T47D (cell line): Measurements from ENCODE around the gene BARHL2.

Source experiments
- DNase-seq, 2 experiments: peaks; one replicate each; pipeline versions ENCODE4 v3.0.0 to v3.0.0-alpha.2; 2011 to 2012; ENCODE audit warnings: low read depth in 1 of 2, low spot score in 1 of 2
- JUND ChIP-seq: IDR thresholded peaks from 2 replicates; pipeline ENCODE4 v1.6.1; 2012; ENCODE audit warnings: low read depth
- in situ Hi-C: cut with HindIII; loops from 2 replicates; pipeline ENCODE4 v1.10.0; 2016; ENCODE audit warnings: low sequenced_read_pairs, low pct_unique_long_range_greater_than_20kb

The BARHL2 gene

GRCh38 chr1:90729504-90730242, 12.6 kb upstream of the BARHL2 start:
- DNase-seq: no peak
- TF ChIP-seq JUND: no peak
- in situ Hi-C loops: no loop called here

DNA sequence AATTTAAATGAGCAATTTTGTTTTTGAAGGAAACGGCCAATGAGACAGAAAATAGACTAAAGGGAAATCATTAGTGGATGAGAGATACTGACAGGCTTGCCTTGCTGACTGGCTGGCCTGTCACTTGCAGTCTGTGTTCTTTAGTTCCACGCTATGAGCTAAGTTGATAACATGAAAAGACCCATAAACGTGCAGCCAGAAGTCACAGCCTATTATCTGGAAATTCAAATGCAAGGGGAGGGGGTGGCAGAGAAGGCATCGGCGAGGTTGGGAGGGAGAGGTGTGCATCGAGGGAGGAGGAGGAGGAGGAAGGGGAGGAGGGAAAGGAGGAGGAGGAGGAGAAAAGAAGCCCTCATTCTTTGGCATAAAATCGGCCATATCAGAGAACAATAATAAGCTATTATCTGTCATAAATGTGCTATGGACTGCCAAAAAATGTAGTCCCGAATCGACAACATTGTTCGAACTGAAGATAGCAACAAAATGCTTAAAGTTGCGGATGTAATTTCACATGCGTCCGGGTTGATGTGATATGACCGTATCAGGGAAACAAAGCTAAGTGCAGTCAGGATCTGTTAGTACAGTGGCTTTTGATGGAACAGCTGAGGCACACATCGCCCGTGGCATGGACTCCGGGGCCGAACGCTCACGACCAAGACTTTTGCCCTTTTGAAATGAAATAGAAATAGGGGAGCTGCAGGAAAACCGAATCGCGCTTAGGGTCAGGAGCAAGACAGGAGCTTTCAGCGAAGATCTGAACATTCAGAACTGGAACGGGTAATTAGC, 11.6 kb upstream of the BARHL2 start:
- in situ Hi-C loops: no loop called here
- no peak for DNase-seq
- no peak for TF ChIP-seq JUND

GRCh38 chr1:90727917-90728501, 10.9 kb upstream of the BARHL2 start:
- no peak for TF ChIP-seq JUND
- in situ Hi-C loops: no loop called here
- no peak for DNase-seq

GRCh38 chr1:90726986-90727480, 9.9 kb upstream of the BARHL2 start:
- TF ChIP-seq JUND: no peak
- in situ Hi-C loops: no loop called here
- DNase-seq: no peak

DNA sequence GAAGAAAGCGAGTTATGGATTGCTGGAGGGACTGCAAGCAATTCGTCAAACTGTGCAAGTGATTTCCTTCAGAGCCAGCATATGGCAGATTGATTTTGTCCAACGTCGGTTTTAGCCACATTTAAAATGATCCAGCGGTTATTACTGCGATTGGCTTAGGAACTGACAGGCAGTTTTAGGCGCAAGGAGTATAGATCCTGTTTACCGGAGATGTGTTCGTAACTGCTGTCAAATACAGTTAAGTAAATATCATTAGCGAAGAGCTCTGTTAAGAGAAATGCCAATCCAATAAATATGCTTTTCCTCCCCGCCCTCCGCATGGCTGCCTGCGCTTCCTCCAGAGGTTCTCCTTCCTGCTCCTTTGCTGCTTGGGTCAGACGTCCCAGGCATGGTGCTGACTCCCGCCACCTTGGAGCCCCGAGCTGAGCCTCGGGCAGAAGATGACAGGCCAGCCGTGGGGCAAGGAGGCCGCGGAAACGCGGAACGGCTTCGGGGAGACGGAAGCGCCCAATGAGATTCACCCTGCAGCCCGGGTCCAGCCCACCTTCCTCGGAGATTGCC, 9.4 kb upstream of the BARHL2 start:
- no peak for TF ChIP-seq JUND
- no peak for DNase-seq
- in situ Hi-C loops: no loop called here

- no peak for TF ChIP-seq JUND
- in situ Hi-C loops: no loop called here
- DNase-seq: no peak
Measured at GRCh38 chr1:90725657-90726424, 8.7 kb upstream of the BARHL2 start.

DNA sequence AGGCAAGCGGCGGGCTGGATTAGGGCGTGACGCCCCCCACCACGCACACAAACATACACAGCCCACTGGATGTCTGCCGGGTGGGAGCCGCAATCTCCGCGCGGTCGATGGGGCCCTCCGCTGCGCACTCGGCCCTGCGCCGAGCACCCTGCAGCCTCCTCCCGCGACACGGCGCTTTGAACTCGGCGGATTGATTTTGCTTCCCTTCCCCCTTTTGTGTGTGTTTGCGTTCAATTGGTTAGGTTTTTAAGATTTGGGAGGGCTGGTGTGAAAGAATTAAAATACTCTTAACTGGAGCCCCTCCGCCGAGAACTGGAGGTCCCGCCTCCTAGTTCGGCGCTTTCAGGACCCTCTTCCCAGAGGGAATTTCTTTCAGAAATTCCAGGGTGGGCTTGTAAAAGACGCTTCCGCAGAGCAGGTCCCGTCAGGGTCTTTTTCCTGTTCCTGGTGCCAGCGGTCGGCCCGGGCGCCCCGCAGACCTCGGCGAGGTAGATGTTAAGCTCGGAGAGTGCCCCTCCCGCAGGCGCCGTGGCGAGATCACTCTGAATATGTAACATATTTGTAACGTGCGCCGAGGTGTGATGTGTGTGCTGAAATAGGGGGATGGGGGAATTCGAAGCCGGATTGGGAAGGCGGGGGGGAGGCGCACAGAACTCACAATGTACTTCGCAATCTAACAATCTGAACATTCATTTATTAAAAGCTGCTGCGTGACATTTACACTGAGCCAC, 8.0 kb upstream of the BARHL2 start:
- in situ Hi-C loops: no loop called here
- no peak for TF ChIP-seq JUND
- no peak for DNase-seq

DNA sequence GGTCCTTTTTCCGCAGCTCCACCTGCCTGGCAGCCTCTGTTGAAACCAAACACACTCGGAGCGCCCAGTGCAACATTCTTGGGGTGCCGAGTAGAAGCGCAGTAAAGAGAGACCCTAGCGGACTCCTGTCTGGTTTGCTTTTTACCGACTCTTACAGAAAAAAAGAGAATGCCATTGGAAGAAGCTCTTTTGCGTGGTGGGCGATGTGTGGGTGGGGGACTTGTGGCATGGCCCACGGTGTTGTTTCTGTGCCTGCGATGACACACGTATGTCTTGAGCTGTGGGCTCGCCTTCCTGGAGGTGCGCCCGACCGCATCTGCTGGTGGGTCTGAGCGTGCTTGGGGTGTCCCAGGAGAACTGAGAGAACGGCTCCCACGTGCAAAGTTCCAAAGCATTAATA, 7.3 kb upstream of the BARHL2 start:
- DNase-seq: no peak
- TF ChIP-seq JUND: no peak
- in situ Hi-C loops: no loop called here

DNA sequence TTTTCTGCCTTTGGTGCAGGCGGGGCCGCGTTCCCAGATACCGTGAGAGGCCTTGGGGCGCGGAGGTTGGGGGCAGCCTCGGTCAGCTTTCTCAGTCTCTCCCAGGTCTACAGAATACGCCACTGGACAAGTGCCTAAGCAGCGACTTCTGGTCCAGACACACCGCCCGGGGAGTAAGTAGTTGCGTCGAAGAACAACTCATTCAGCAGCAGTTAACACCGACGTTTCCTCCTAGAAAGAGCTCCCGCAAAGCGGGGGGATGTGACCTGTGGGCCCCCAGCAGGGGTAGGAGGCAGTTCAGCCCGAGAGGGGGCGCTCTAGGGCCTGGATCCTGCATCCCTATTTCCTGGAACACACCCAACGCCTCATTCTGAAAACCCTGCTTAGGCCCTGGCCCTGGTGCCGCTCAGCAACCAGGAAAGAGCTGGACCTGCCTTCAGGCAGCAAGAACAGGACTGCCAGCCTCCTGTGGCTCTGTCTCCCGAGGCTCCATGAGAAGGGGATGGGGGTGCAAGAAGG, 6.5 kb upstream of the BARHL2 start:
- TF ChIP-seq JUND: no peak
- DNase-seq: no peak
- in situ Hi-C loops: no loop called here

GRCh38 chr1:90722874-90723589, 5.9 kb upstream of the BARHL2 start:
- in situ Hi-C loops: no loop called here
- no peak for TF ChIP-seq JUND
- no peak for DNase-seq
